Liver (tissue), 9 donors: Measurements from ENCODE around the gene P3H4. TPM values are rescaled to one million over a fixed set of nuclear protein-coding genes. Genes with fewer than 3 reads are reported as not detected.

ENCODE experiments used
- DNase-seq: peaks from one replicate; pipeline ENCODE4 v3.0.0-alpha.2; 2017; ENCODE audit warnings: low spot score
- H3K27ac ChIP-seq, 2 donors: one replicate each; pipeline ENCODE4 v1.7.0; 2013; ENCODE audit warnings: inconsistent platforms in 2 of 2, low read length in 2 of 2, control low read depth in 1 of 2, low read depth in 1 of 2, mild to moderate bottlenecking in 1 of 2
- H3K27me3 ChIP-seq, 4 donors: one replicate each; pipeline versions ENCODE4 v1.6.1 to v1.7.0; 2013; ENCODE audit warnings: low read length in 3 of 4, inconsistent platforms in 1 of 4, mild to moderate bottlenecking in 1 of 4, moderate library complexity in 1 of 4; ENCODE audit not compliant: control insufficient read depth in 4 of 4, insufficient read depth in 4 of 4
- H3K36me3 ChIP-seq, 4 donors: one replicate each; pipeline versions ENCODE4 v1.6.1 to v1.7.0; 2013; ENCODE audit warnings: low read length in 3 of 4, mild to moderate bottlenecking in 3 of 4, low read depth in 1 of 4, moderate library complexity in 1 of 4; ENCODE audit not compliant: control insufficient read depth in 4 of 4, insufficient read depth in 3 of 4
- H3K4me1 ChIP-seq, 4 donors: one replicate each; pipeline versions ENCODE4 v1.6.1 to v1.7.0; 2013; ENCODE audit warnings: low read length in 3 of 4, mild to moderate bottlenecking in 3 of 4, moderate library complexity in 1 of 4; ENCODE audit not compliant: control insufficient read depth in 4 of 4, insufficient read depth in 4 of 4
- H3K4me3 ChIP-seq, 3 donors: one replicate each; pipeline versions ENCODE4 v1.6.1 to v1.7.0; 2013; ENCODE audit warnings: low read length in 3 of 3, control low read depth in 1 of 3, low read depth in 1 of 3, mild to moderate bottlenecking in 1 of 3
- H3K9ac ChIP-seq, 2 donors: one replicate each; pipeline ENCODE4 v1.7.0; 2013; ENCODE audit warnings: low read length in 2 of 2, mild to moderate bottlenecking in 2 of 2, moderate library complexity in 2 of 2, control low read depth in 1 of 2, low read depth in 1 of 2
- H3K9me3 ChIP-seq, 4 donors: one replicate each; pipeline versions ENCODE4 v1.6.1 to v1.7.0; 2013; ENCODE audit warnings: low read length in 3 of 4; ENCODE audit not compliant: control insufficient read depth in 4 of 4
- ATF3 ChIP-seq: IDR thresholded peaks from 2 replicates; pipeline ENCODE4 v1.6.1; 2016; ENCODE audit warnings: antibody characterized with exemption
- CTCF ChIP-seq: fragments of 150-350 bp; IDR thresholded peaks from 2 replicates; pipeline ENCODE4 v1.5.1; 2017; ENCODE audit warnings: improper control_type of control experiment, low read depth, low read length; ENCODE audit not compliant: missing input control
- EGR1 ChIP-seq, 2 donors: IDR thresholded peaks; 2 replicates each; pipeline ENCODE4 v1.6.1; 2016 to 2018; ENCODE audit warnings: antibody characterized with exemption in 2 of 2, low read depth in 2 of 2
- FOXA1 ChIP-seq: IDR thresholded peaks from 2 replicates; pipeline ENCODE4 v1.6.1; 2016; ENCODE audit warnings: antibody characterized with exemption
- FOXA2 ChIP-seq: IDR thresholded peaks from 2 replicates; pipeline ENCODE4 v1.6.1; 2016; ENCODE audit warnings: antibody characterized with exemption
- GABPA ChIP-seq, 2 donors: IDR thresholded peaks in 1 of 2; conservative IDR thresholded peaks in 1 of 2; 2 replicates each; pipeline ENCODE4 v1.6.1; 2016; ENCODE audit warnings: antibody characterized with exemption in 2 of 2, mild to moderate bottlenecking in 1 of 2, moderate library complexity in 1 of 2
- HNF4A ChIP-seq, 2 donors: conservative IDR thresholded peaks; 2 replicates each; pipeline ENCODE4 v1.6.1; 2016; ENCODE audit warnings: antibody characterized with exemption in 2 of 2, mild to moderate bottlenecking in 2 of 2
- HNF4G ChIP-seq: IDR thresholded peaks from 2 replicates; pipeline ENCODE4 v1.6.1; 2016; ENCODE audit warnings: antibody characterized with exemption
- JUND ChIP-seq, 2 donors: IDR thresholded peaks; 2 replicates each; pipeline ENCODE4 v1.6.1; 2016; ENCODE audit warnings: antibody characterized with exemption in 2 of 2
- MAX ChIP-seq: IDR thresholded peaks from 2 replicates; pipeline ENCODE4 v1.6.1; 2016; ENCODE audit warnings: antibody characterized with exemption
- NR2F2 ChIP-seq: IDR thresholded peaks from 2 replicates; pipeline ENCODE4 v1.6.1; 2016; ENCODE audit warnings: antibody characterized with exemption
- RAD21 ChIP-seq, 2 donors: IDR thresholded peaks; 2 replicates each; pipeline ENCODE4 v1.6.1; 2016; ENCODE audit warnings: antibody characterized with exemption in 2 of 2, mild to moderate bottlenecking in 2 of 2
- REST ChIP-seq: IDR thresholded peaks from 2 replicates; pipeline ENCODE4 v1.6.1; 2016; ENCODE audit warnings: antibody characterized with exemption, mild to moderate bottlenecking
- RXRA ChIP-seq, 2 donors: IDR thresholded peaks; 2 replicates each; pipeline ENCODE4 v1.6.1; 2017 to 2018; ENCODE audit warnings: antibody characterized with exemption in 2 of 2, mild to moderate bottlenecking in 1 of 2
- SP1 ChIP-seq: IDR thresholded peaks from 2 replicates; pipeline ENCODE4 v1.6.1; 2018; ENCODE audit warnings: antibody characterized with exemption, mild to moderate bottlenecking
- TAF1 ChIP-seq: conservative IDR thresholded peaks from 2 replicates; pipeline ENCODE4 v1.6.1; 2016; ENCODE audit warnings: antibody characterized with exemption, mild to moderate bottlenecking
- YY1 ChIP-seq: IDR thresholded peaks from 2 replicates; pipeline ENCODE4 v1.6.1; 2016; ENCODE audit warnings: antibody characterized with exemption, mild to moderate bottlenecking
- ZBTB33 ChIP-seq: IDR thresholded peaks from 2 replicates; pipeline ENCODE4 v1.6.1; 2016; ENCODE audit warnings: antibody characterized with exemption
- WGBS: extraction: QIAGEN DNeasy Blood & Tissue Kit; methylation state at CpG from one replicate; pipeline ENCODE4 v1.1.7; 2013; 5-methylcytosine and 5-hydroxymethylcytosine counted together
- polyA plus RNA-seq, 2 donors: library from polyadenylated mRNA; stranded (reverse) in 1 of 2; unstranded in 1 of 2; fragments of 200-250 nt in 1 of 2; fragments of >200 nt in 1 of 2; fragmentation: Nextera tagmentation in 1 of 2; extraction: Ambion mirVana in 1 of 2; gene quantifications; one replicate each; pipeline versions ENCODE4 v1.2.1 to v1.2.3, GENCODE V29; 2013 to 2015
- total RNA-seq, 2 donors: library from RNA; depleted of rRNA; stranded (reverse); fragments of >200 nt; gene quantifications; one replicate each; pipeline ENCODE4 v1.2.3, GENCODE V29; 2014
- donor health status: healthy.
- donor health status: healthy.
- donor health status: healthy.
- donor health status: healthy.
- donor health status: healthy.

The P3H4 gene
- total and polyA plus RNA-seq, 4 donors: 1.7 to 5.6 (median 2.3) TPM

GRCh38 chr17:41766135-41766534 lies 45.6 kb downstream of the P3H4 start:
- H3K4me3 ChIP-seq: no peak overlapping the region
- no peaks in the 10 kb centered on the region for H3K9me3 ChIP-seq
- H3K27ac ChIP-seq: no peak overlapping the region
- H3K27me3 ChIP-seq: no peaks in the 10 kb centered on the region
- DNase-seq: no peak
- no peak for TF ChIP-seq ZBTB33
- TF ChIP-seq ATF3: no peak
- no peak for TF ChIP-seq FOXA1
- TF ChIP-seq RAD21 (IDR thresholded peaks at IDR 0.05): no peak
- no peak for TF ChIP-seq HNF4A (conservative IDR thresholded peaks at IDR 0.05)
- peaks cover 14 to 67% (median 49%) of the 10 kb centered on the region in 4 donors for H3K36me3 ChIP-seq
- peaks cover 0 to 16% (median 3%) of the 10 kb centered on the region in 4 donors for H3K4me1 ChIP-seq
- H3K9ac ChIP-seq: no peak overlapping the region

DNA sequence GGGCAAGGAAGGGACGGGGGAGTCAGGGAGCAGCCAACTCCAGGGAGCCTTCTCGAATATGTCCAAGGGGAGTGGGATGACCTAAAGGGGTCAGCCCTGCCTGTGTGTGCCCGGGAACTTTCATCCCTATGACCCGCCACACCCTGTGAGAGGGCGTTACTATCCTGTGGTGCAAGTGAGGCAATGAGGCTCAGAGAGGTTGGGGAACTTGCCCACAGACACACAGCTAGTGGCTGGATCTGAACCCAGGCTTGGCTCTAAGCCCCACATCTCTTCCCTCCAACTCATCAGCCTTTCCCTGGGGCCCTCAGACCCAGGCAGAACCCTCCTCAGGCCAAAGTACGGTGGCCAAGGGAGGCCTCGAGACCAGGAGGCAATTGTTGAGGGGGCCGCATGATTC lies 48.4 kb downstream of the P3H4 start:
- H3K9ac ChIP-seq: no peak overlapping the region
- no peak for DNase-seq
- H3K27ac ChIP-seq: no peak overlapping the region
- no peak for TF ChIP-seq MAX
- TF ChIP-seq TAF1: no peak
- TF ChIP-seq YY1: no peak
- TF ChIP-seq GABPA (IDR thresholded peaks at IDR 0.05 in 1 of 2, conservative IDR thresholded peaks at IDR 0.05 in 1 of 2): no peak
- no peak for TF ChIP-seq HNF4A (conservative IDR thresholded peaks at IDR 0.05)
- TF ChIP-seq JUND (IDR thresholded peaks at IDR 0.05): no peak
- no peak for TF ChIP-seq CTCF
- no peak for TF ChIP-seq RXRA (IDR thresholded peaks at IDR 0.05)
- no peak for TF ChIP-seq RAD21 (IDR thresholded peaks at IDR 0.05)
- no peak for TF ChIP-seq SP1
- no peak for TF ChIP-seq ZBTB33
- TF ChIP-seq EGR1 (IDR thresholded peaks at IDR 0.05; ENCODE audit: low read depth in 2 of 2): no peak
- TF ChIP-seq NR2F2: no peak
- no peak for TF ChIP-seq HNF4G
- TF ChIP-seq FOXA1: no peak
- TF ChIP-seq ATF3: no peak
- TF ChIP-seq FOXA2: no peak
- TF ChIP-seq REST: no peak
- peaks cover 22 to 74% (median 51%) of the 10 kb centered on the region in 4 donors for H3K36me3 ChIP-seq
- no peaks in the 10 kb centered on the region for H3K27me3 ChIP-seq
- no peaks in the 10 kb centered on the region for H3K4me1 ChIP-seq
- WGBS: 94% methylated on average over 8 of the region's 8 CpGs
- no peaks in the 10 kb centered on the region for H3K9me3 ChIP-seq
- H3K4me3 ChIP-seq: no peak overlapping the region
